K562 (cell line): ENCODE measurements around the gene SFXN5. TPM values are rescaled to one million over a fixed set of nuclear protein-coding genes. Genes with fewer than 3 reads are reported as not detected.

Experiments
- ATAC-seq: fragments of 200-7000 bp; cut with Tn5 transposase; 3 replicates; pipeline ENCODE4 v1.9.1; 2020; ENCODE audit warnings: moderate library complexity
- BruUV-seq: library from RNA; stranded (reverse); fragments of 400-500 nt; replicated peaks from 2 replicates; lab custom pipeline; 2021; lab: Mats Ljungman, UMichigan
- CTCF ChIA-PET: fragments of 300-600 bp; formaldehyde crosslinking; extraction: SDS; loops from one replicate; lab custom pipeline; 2021; ENCODE audit warnings: low intra/inter-chr PET ratio; lab: Yijun Ruan, JAX
- POLR2A ChIA-PET: fragments of 300-600, 350-650 bp; sonication (Branson Sonifier 250); formaldehyde crosslinking; extraction: SDS; loops from one replicate; lab custom pipeline; 2021; ENCODE audit warnings: antibody characterized with exemption, inconsistent platforms; lab: Yijun Ruan, JAX
- DNase-seq, 4 experiments: peaks; one replicate each; pipeline versions ENCODE4 v3.0.0 to v3.0.0-alpha.2; 2011 to 2018; ENCODE audit warnings: low spot score in 3 of 4, mixed read lengths in 3 of 4; ENCODE audit errors: extremely low read depth in 1 of 4
- FAIRE-seq: peaks from 2 replicates; lab custom pipeline; 2011; peaks lifted over from hg19 to GRCh38; lab: Jason Lieb, UNC
- H2AFZ ChIP-seq: 2 replicates; pipeline ENCODE4 v1.6.0; 2011; ENCODE audit warnings: low read depth, low read length, control low read depth, inconsistent platforms
- H3K27ac ChIP-seq: fragments of 200-600 bp; 3 replicates; pipeline ENCODE4 v1.8.0; 2011; ENCODE audit warnings: low read depth, mild to moderate bottlenecking, control low read depth, inconsistent platforms, low read length, moderate library complexity, mixed read lengths; ENCODE audit errors: extremely low read depth
- H3K27me3 ChIP-seq, 2 experiments: fragments of 300-600 bp in 1 of 2; 2 replicates in 1 of 2; 3 replicates in 1 of 2; pipeline versions ENCODE4 v1.6.0 to v1.8.0; 2011; ENCODE audit warnings: inconsistent platforms in 2 of 2, low read length in 2 of 2, mild to moderate bottlenecking in 1 of 2, mixed read lengths in 1 of 2, moderate library complexity in 1 of 2; ENCODE audit not compliant: control insufficient read depth in 2 of 2, insufficient read depth in 2 of 2
- H3K36me3 ChIP-seq: fragments of 300-600 bp; 3 replicates; pipeline ENCODE4 v1.8.0; 2011; ENCODE audit warnings: mild to moderate bottlenecking, low read length, inconsistent platforms; ENCODE audit not compliant: control insufficient read depth, insufficient read depth
- H3K4me1 ChIP-seq, 2 experiments: fragments of 200-600 bp in 1 of 2; replicated peaks in 1 of 2; 2 replicates in 1 of 2; 3 replicates in 1 of 2; pipeline versions ENCODE4 v1.5.1 to v1.8.0; 2011; ENCODE audit warnings: inconsistent platforms in 2 of 2, low read length in 2 of 2, mild to moderate bottlenecking in 1 of 2, mixed read lengths in 1 of 2, moderate library complexity in 1 of 2; ENCODE audit not compliant: control insufficient read depth in 2 of 2, insufficient read depth in 2 of 2
- H3K4me2 ChIP-seq: 2 replicates; pipeline ENCODE4 v1.6.1; 2011; ENCODE audit warnings: low read length, control low read depth, inconsistent platforms, mixed read lengths; ENCODE audit not compliant: insufficient read depth
- H3K4me3 ChIP-seq: fragments of 200-600 bp; sonication (generic), shearing (Covaris generic); 2 replicates; pipeline ENCODE4 v1.5.1; 2016; ENCODE audit warnings: control low read depth, inconsistent platforms
- H3K79me2 ChIP-seq: fragments of 200-600 bp; 3 replicates; pipeline ENCODE4 v1.8.0; 2011; ENCODE audit warnings: low read length, inconsistent platforms; ENCODE audit not compliant: control insufficient read depth, insufficient read depth
- H3K9ac ChIP-seq, 2 experiments: 2 replicates each; pipeline versions ENCODE4 v1.6.0 to v1.6.1; 2011; ENCODE audit warnings: low read depth in 2 of 2, low read length in 2 of 2, control low read depth in 1 of 2, inconsistent platforms in 1 of 2, mild to moderate bottlenecking in 1 of 2, mixed read lengths in 1 of 2; ENCODE audit not compliant: insufficient read depth in 1 of 2
- H3K9me1 ChIP-seq: one replicate; pipeline ENCODE4 v1.6.0; 2011; ENCODE audit warnings: inconsistent platforms, mild to moderate bottlenecking, low read length, moderate library complexity; ENCODE audit not compliant: control insufficient read depth, insufficient read depth
- H3K9me3 ChIP-seq: replicated peaks from 2 replicates; pipeline ENCODE4 v1.5.1; 2011; ENCODE audit warnings: low read depth, low read length, inconsistent platforms; ENCODE audit not compliant: control insufficient read depth, insufficient read depth
- H4K20me1 ChIP-seq: replicated peaks from 2 replicates; pipeline ENCODE4 v1.6.1; 2011; ENCODE audit warnings: low read length, inconsistent platforms, mixed read lengths; ENCODE audit not compliant: control insufficient read depth, insufficient read depth
- ARID4B ChIP-seq: sonication (generic); formaldehyde crosslinking; IDR thresholded peaks from 2 replicates; pipeline ENCODE4 v1.8.0; 2022; ENCODE audit warnings: mild to moderate bottlenecking, missing genetic modification reagents
- CHD2 ChIP-seq: IDR thresholded peaks from 2 replicates; pipeline ENCODE4 v1.6.1; 2011; ENCODE audit warnings: low read depth, low read length
- CREB5 ChIP-seq: fragments of 250-450 bp; sonication (Bioruptor Pico); IDR thresholded peaks from 2 replicates; pipeline ENCODE4 v1.5.0; 2020; ENCODE audit warnings: mild to moderate bottlenecking
- CREM ChIP-seq: IDR thresholded peaks from 2 replicates; pipeline ENCODE4 v1.6.1; 2014; ENCODE audit warnings: antibody characterized with exemption, low read depth
- FOXP1 ChIP-seq: sonication (generic); formaldehyde crosslinking; IDR thresholded peaks from 2 replicates; pipeline ENCODE4 v1.8.0; 2022; ENCODE audit warnings: mild to moderate bottlenecking, missing genetic modification reagents
- HCFC1 ChIP-seq: IDR thresholded peaks from 2 replicates; pipeline ENCODE4 v1.6.1; 2012; ENCODE audit warnings: low read depth, low read length, improper control_type of control experiment
- MLLT1 ChIP-seq, 2 experiments: fragments of 450-650 bp; IDR thresholded peaks; 2 replicates each; pipeline ENCODE4 v1.6.1; 2016
- MTA1 ChIP-seq: fragments of 450-650 bp; IDR thresholded peaks from 2 replicates; pipeline ENCODE4 v1.6.1; 2017; ENCODE audit warnings: borderline replicate concordance
- PHB ChIP-seq: fragments of 250-450 bp; sonication (Bioruptor Pico); IDR thresholded peaks from 2 replicates; pipeline ENCODE4 v1.5.0; 2021
- SNAPC5 ChIP-seq: fragments of 250-450 bp; sonication (Bioruptor Pico); IDR thresholded peaks from 2 replicates; pipeline ENCODE4 v1.8.0; 2021; ENCODE audit warnings: moderate library complexity, mild to moderate bottlenecking, inconsistent platforms
- SRSF9 ChIP-seq: fragments of 200-400 bp; formaldehyde crosslinking; IDR thresholded peaks from 2 replicates; pipeline ENCODE4 v1.6.1; 2017; ENCODE audit warnings: low read depth, low read length, borderline replicate concordance
- TOE1 ChIP-seq, 2 experiments: fragments of 450-650 bp in 1 of 2; sonication (generic) in 1 of 2; formaldehyde crosslinking in 1 of 2; IDR thresholded peaks; 2 replicates each; pipeline versions ENCODE4 v1.7.1 to v1.8.0; 2016 to 2022; ENCODE audit warnings: borderline replicate concordance in 2 of 2, mild to moderate bottlenecking in 2 of 2, antibody characterized with exemption in 1 of 2, inconsistent platforms in 1 of 2, low read depth in 1 of 2, missing genetic modification reagents in 1 of 2, moderate library complexity in 1 of 2
- ZFP36 ChIP-seq: fragments of 150-350 bp; IDR thresholded peaks from 2 replicates; pipeline ENCODE4 v1.6.1; 2018; ENCODE audit warnings: low read length, low read depth; ENCODE audit not compliant: partially characterized antibody
- ZNF696 ChIP-seq: fragments of 250-450 bp; sonication (Bioruptor Pico); conservative IDR thresholded peaks from 2 replicates; pipeline ENCODE4 v1.4.0; 2020; ENCODE audit warnings: mild to moderate bottlenecking, moderate library complexity
- WGBS: fragments of 100-300 bp; shearing (Covaris generic); methylation state at CpG from one replicate; pipeline ENCODE4 v1.1.6; 2016; ENCODE audit warnings: low coverage, mixed read lengths; ENCODE audit not compliant: insufficient coverage; ENCODE audit errors: missing lambda C conversion rate; 5-methylcytosine and 5-hydroxymethylcytosine counted together
- in situ Hi-C: fragments of 300-500 bp; cut with MboI; formaldehyde crosslinking; loops from 4 replicates; pipeline ENCODE4 v1.15.0; 2018; ENCODE audit warnings: inconsistent platforms, mixed read lengths
- intact Hi-C: fragments of 100-400 bp; cut with micrococcal nuclease; formaldehyde crosslinking; loops from 2 replicates; pipeline ENCODE4 v1.14.2; 2022
- polyA plus RNA-seq, 8 experiments: library from polyadenylated mRNA; depleted of rRNA in 4 of 8; stranded (reverse) in 5 of 8; unstranded in 3 of 8; fragments of >200 nt; fragmentation: Nextera tagmentation in 2 of 8; fragmentation: Illumina TruSeq in 1 of 8; extraction: Ambion mirVana in 2 of 8; extraction: Trizol in 1 of 8; gene quantifications; 2 replicates each; pipeline versions ENCODE4 v1.2.1 to v1.2.3, GENCODE V29; 2011 to 2014; ENCODE audit warnings: inconsistent platforms in 1 of 8, missing spikeins in 1 of 8
- total RNA-seq, 7 experiments: library from RNA; depleted of rRNA in 6 of 7; stranded (reverse); fragments of >200 nt in 6 of 7; fragmentation: Illumina TruSeq in 2 of 7; extraction: Trizol in 2 of 7; gene quantifications; 2 replicates each; pipeline versions ENCODE4 v1.2.1 to v1.2.3, GENCODE V29; 2011 to 2021; ENCODE audit warnings: low replicate concordance in 1 of 7

The SFXN5 gene
- total and polyA plus RNA-seq, 9 of the 15 experiments (the other 6 are each of a cell fraction or from before 2014, with no cell fraction given): 8.3 to 22.6 (median 16.0) TPM

- BruUV-seq: no TSS peak
- H3K4me3 ChIP-seq: peak within 1 kb of the TSS; percentile 29; the same call in 1 of the 2 replicates
- TF ChIP-seq ZNF696 (CRISPR knock-in tag) (no peak), FOXP1 (CRISPR knock-in tag) (no peak), ARID4B (CRISPR knock-in tag) (no peak), SNAPC5 (CRISPR knock-in tag) (no peak), TOE1 (IDR thresholded peaks at IDR 0.05; ENCODE audit: borderline replicate concordance) (0 out of 2 replicates have a peak, but pooled peaks have one; percentile 40), TOE1 (CRISPR knock-in tag; IDR thresholded peaks at IDR 0.05; ENCODE audit: borderline replicate concordance, low read depth) (no peak), PHB (CRISPR knock-in tag) (no peak), SRSF9 (no peak), ZFP36 (no peak), CREB5 (no peak), MTA1 (no peak), HCFC1 (no peak), CREM (no peak), CHD2 (no peak), MLLT1 (IDR thresholded peaks at IDR 0.05) (no peak)
Observed at GRCh38 chr2:72917138-72917876, 154.2 kb downstream of the SFXN5 start, which contains the start of gene EMX1. EMX1 (plus strand) TSS chr2:72917519; CDS start chr2:72917853, 334 bp downstream.

More at GRCh38 chr2:72917138-72917876, 154.2 kb downstream of the SFXN5 start, which contains the start of gene EMX1:
- intact Hi-C loops (no loop called here), in situ Hi-C loops (no loop called here)
- peaks cover 34% of the 10 kb centered on the region; the same call in 1 of the 2 replicates for H4K20me1 ChIP-seq
- H2AFZ ChIP-seq: peak within 1 kb of the TSS; percentile 84
- no peaks in the 10 kb centered on the region for H3K9me3 ChIP-seq
- H3K36me3 ChIP-seq: no peaks in the 10 kb centered on the region
- FAIRE-seq: no peak
- ChIA-PET POLR2A (interaction anchor here (0.9 to 1.2 kb wide), 3 partner anchors 9 to 24 kb away, joined by 3 to 4 read pairs (median 4); no protein-coding TSS in a partner anchor), CTCF (no interaction called here)
- no peaks in the 10 kb centered on the region for H3K9me1 ChIP-seq
- peaks cover 72 to 80% of the 10 kb centered on the region in 2 experiments for H3K27me3 ChIP-seq
- peak; percentile 72 to 95 (median 91) for DNase-seq
- 3% methylated on average over 40 of the region's 82 CpGs for WGBS
- H3K27ac ChIP-seq: no peak within 1 kb of the TSS
- peaks cover 0 to 53% of the 10 kb centered on the region in 2 experiments; a peak in 3 of 5 replicates for H3K4me1 ChIP-seq
- H3K79me2 ChIP-seq: no peaks in the 10 kb centered on the region
- peak within 1 kb of the TSS; percentile 54 for H3K4me2 ChIP-seq
- ATAC-seq: peak; percentile 87
- peak within 1 kb of the TSS in 1 of 2 experiments; percentile 83; a peak in 2 of 4 replicates for H3K9ac ChIP-seq
